ENCODE data around the gene WNT5B. TPM values are rescaled to one million over a fixed set of nuclear protein-coding genes. Genes with fewer than 3 reads are reported as not detected.

Gene WNT5B
- total RNA-seq, 1 donor from 2014 or later: 8.9 TPM

DNA sequence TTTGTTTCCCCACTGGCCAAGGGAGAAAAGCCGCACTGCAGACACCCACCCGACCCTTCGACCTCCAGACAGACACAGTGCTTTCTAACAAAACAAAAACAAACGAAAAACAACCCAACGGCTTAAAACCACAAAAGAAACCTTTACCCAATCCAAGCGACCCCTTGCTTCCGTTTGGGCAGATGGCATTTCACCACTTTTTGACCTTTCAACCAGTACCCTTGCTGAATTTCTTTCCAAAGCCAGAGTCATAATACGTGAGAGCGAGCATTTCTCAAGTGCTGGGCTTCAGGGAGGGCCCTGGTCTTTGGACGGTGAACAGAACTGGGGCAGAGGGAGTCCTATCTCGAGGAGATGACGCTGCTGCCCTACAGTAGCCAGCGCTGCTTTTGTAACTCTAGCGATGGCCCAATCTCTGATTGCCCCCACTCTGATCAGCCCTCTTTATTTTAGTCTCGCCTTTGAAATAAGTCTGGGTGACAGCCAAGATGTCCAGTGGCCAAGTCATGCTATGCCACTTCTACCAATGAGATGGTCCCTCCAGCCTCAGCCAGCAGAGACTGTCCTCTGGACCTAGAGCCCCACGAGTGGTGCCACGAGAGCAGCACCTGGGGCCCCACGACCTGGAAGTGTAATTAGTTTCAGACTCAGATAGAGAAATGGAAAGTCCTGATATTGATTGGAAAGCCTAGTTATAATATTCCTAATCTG is 40.0 kb downstream of the WNT5B start:
- no peak for DNase-seq (ENCODE audit: low spot score, unreplicated experiment)
- TF ChIP-seq, protein P1, sequence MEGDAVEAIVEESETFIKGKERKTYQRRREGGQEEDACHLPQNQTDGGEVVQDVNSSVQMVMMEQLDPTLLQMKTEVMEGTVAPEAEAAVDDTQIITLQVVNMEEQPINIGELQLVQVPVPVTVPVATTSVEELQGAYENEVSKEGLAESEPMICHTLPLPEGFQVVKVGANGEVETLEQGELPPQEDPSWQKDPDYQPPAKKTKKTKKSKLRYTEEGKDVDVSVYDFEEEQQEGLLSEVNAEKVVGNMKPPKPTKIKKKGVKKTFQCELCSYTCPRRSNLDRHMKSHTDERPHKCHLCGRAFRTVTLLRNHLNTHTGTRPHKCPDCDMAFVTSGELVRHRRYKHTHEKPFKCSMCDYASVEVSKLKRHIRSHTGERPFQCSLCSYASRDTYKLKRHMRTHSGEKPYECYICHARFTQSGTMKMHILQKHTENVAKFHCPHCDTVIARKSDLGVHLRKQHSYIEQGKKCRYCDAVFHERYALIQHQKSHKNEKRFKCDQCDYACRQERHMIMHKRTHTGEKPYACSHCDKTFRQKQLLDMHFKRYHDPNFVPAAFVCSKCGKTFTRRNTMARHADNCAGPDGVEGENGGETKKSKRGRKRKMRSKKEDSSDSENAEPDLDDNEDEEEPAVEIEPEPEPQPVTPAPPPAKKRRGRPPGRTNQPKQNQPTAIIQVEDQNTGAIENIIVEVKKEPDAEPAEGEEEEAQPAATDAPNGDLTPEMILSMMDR (IDR thresholded peaks at IDR 0.05; ENCODE audit: unreplicated experiment): no peak
- H3K27me3 Mint-ChIP-seq: peaks cover 23% of the 10 kb centered on the region
- peak overlapping the region; percentile 11 for H3K27ac Mint-ChIP-seq
- no peaks in the 10 kb centered on the region for H3K9me3 Mint-ChIP-seq (ENCODE audit: low read depth)
- no peak overlapping the region for H3K4me3 Mint-ChIP-seq (ENCODE audit: low read depth)
- no peaks in the 10 kb centered on the region for H3K36me3 Mint-ChIP-seq (ENCODE audit: insufficient read depth)
- peaks cover 16% of the 10 kb centered on the region for H3K4me1 Mint-ChIP-seq (ENCODE audit: low read depth)

DNA sequence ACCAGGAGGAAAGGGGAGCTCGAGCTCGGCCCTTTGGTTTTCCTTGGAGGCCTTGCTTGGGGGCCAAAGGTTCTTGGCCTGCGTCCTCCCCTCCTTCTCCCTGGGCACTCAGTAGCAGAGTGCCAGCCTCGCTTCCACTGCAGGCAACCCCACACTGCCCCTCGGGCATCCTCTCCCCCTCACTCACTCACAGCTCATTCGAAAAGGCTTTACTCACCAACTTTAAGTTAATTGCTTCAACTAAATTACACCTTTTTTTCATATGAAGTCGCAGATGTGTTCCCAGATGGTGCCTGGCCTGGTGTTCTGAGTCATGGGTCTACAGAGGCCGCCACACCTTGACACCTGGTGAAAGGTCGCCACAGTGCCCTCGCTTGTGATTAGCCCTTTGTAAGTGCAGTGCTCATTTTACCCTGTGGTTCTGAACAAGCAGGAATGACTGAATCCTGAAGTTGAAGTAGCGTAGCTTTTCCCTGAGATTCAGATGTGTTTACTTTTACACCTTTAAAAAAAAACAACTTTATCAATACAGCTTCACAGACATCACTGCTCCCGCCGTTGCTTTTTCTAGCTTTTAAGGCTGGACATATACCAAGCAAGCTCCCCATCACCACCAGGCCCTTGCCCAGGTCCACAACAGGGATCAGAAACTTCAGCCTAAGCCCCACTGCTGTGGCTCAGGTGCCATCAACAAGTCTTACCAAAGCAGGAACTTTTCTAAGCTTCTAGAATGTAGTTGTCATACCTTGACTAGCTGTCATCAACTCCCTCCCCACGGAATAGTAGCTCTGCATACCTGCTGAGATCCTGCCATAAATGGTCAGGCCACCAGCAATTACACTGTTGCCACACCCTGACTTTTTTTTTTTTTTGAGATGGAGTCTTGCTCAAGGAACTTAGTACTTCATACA is 41.6 kb downstream of the WNT5B start:
- Mint-ChIP-seq H3K4me1 (ENCODE audit: low read depth) (peaks cover 16% of the 10 kb centered on the region), H3K27ac (peak overlapping the region; percentile 11), H3K4me3 (ENCODE audit: low read depth) (no peak overlapping the region), H3K36me3 (ENCODE audit: insufficient read depth) (no peaks in the 10 kb centered on the region), H3K27me3 (peaks cover 16% of the 10 kb centered on the region), H3K9me3 (ENCODE audit: low read depth) (no peaks in the 10 kb centered on the region)
- TF ChIP-seq, protein P1 (IDR thresholded peaks at IDR 0.05; ENCODE audit: unreplicated experiment): no peak
- no peak for DNase-seq (ENCODE audit: low spot score, unreplicated experiment)

DNA sequence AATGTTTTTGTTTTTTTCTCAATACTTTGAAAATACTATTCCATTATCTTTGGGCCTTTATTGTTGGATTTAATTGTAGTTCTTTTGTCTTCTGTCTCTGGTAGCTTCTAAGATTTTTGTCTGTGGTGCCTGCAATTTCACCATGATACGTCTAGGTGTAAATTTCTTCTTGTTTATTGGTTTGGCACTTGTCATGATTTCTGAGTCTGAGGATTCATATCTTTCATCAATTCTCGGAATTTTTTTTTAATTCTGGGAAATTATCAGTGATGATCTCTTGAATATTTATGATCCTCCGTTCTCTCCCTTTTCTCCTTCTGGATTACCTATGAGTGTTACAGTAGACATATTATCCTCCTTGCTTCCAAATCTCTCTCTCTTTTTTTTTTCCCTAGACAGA is 47.0 kb downstream of the WNT5B start:
- TF ChIP-seq, protein P1 (IDR thresholded peaks at IDR 0.05; ENCODE audit: unreplicated experiment): no peak
- Mint-ChIP-seq H3K9me3 (ENCODE audit: low read depth) (no peaks in the 10 kb centered on the region), H3K36me3 (ENCODE audit: insufficient read depth) (no peaks in the 10 kb centered on the region), H3K4me3 (ENCODE audit: low read depth) (no peak overlapping the region), H3K4me1 (ENCODE audit: low read depth) (peaks cover under 1% of the 10 kb centered on the region), H3K27ac (no peak overlapping the region), H3K27me3 (no peaks in the 10 kb centered on the region)
- DNase-seq (ENCODE audit: low spot score, unreplicated experiment): no peak

DNA sequence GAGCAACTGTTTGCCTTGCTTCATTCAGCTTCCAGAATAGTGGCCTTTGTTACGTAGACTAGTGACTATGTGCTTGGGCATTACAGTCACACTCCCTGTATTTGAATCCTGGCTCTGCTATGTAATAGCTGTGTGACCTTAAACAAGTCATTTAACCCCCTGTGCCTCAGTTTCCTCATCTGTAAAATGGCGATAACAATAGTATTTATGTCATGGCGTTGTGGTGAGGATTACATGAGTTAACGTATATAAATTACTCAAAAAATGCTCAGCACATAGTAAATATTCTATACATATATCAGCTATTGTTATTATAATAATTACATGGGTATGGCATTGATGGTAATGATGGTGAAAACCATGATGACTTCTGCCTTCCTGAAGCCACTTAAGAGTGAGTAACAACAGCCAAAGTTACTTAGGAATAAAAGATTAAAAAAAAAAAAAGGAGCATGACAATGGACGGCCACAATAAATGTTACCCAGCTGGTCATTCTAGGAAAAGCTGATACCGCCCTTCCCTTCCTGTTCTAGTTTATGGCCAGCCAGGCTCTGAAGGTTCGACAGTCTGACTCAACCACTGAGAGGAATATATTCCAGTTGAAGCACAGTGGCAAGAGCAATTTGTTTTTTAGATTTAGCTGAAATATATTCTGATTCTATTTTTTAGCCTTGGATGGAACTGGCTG is 51.9 kb downstream of the WNT5B start:
- no peaks in the 10 kb centered on the region for H3K36me3 Mint-ChIP-seq (ENCODE audit: insufficient read depth)
- H3K4me1 Mint-ChIP-seq (ENCODE audit: low read depth): no peaks in the 10 kb centered on the region
- no peak for DNase-seq (ENCODE audit: low spot score, unreplicated experiment)

More for the DNA sequence above, 51.9 kb downstream of the WNT5B start:
- Mint-ChIP-seq H3K27me3 (no peaks in the 10 kb centered on the region), H3K27ac (no peak overlapping the region), H3K4me3 (ENCODE audit: low read depth) (no peak overlapping the region), H3K9me3 (ENCODE audit: low read depth) (no peaks in the 10 kb centered on the region)
- TF ChIP-seq, protein P1 (IDR thresholded peaks at IDR 0.05; ENCODE audit: unreplicated experiment): no peak
